ENCODE data around the gene CIAO2A.
"Not testable (repeated sequence)": the region's sequence is repeated elsewhere in the genome, so short reads cannot be mapped to it uniquely, and the experiment has no call there.

The CIAO2A gene

GRCh38 chr15:64131547-64131946 lies 37.9 kb upstream of the CIAO2A start:
- Histone ChIP-seq H3K4me3 (ENCODE audit: insufficient read depth, low read depth, low read length) (no peak overlapping the region), H3K27ac (ENCODE audit: insufficient read depth, low read depth, low read length, poor library complexity, severe bottlenecking) (no peak overlapping the region), H3K36me3 (ENCODE audit: control insufficient read depth, insufficient read depth, low read length) (peaks cover 45% of the 10 kb centered on the region), H3K9me3 (ENCODE audit: control insufficient read depth, low read length) (no peaks in the 10 kb centered on the region), H3K27me3 (ENCODE audit: control insufficient read depth, insufficient read depth, low read length, poor library complexity, severe bottlenecking) (no peaks in the 10 kb centered on the region), H3K4me1 (ENCODE audit: control insufficient read depth, insufficient read depth, low read length) (no peaks in the 10 kb centered on the region)
- 93 to 97% methylated on average over 7 of the region's 7 CpGs for WGBS, 2 experiments

DNA sequence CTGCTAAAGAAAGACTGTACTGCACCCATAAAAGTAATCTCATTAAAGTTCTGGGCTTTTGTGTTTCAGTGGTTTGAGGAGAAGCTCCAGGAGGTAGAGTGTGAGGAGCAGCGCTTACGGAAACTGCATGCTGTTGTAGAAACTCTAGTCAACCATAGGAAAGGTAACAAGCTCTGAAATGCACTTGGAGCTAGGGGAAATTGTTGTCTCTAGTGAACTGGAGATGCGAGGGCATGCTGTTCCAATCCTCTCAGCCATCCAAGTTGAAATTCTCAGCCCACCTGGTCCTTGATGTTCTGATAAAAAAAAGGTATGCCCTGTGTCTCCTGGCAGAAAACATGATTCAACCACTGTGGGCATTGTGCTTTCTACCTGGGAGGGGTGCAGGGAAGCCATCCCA lies 36.5 kb upstream of the CIAO2A start:
- Histone ChIP-seq H3K9me3 (ENCODE audit: control insufficient read depth, low read length) (no peaks in the 10 kb centered on the region), H3K36me3 (ENCODE audit: control insufficient read depth, insufficient read depth, low read length) (peaks cover 43% of the 10 kb centered on the region), H3K4me1 (ENCODE audit: control insufficient read depth, insufficient read depth, low read length) (no peaks in the 10 kb centered on the region), H3K27me3 (ENCODE audit: control insufficient read depth, insufficient read depth, low read length, poor library complexity, severe bottlenecking) (no peaks in the 10 kb centered on the region), H3K27ac (ENCODE audit: insufficient read depth, low read depth, low read length, poor library complexity, severe bottlenecking) (no peak overlapping the region), H3K4me3 (ENCODE audit: insufficient read depth, low read depth, low read length) (no peak overlapping the region)
- WGBS, 2 experiments, result 95 to 96% methylated on average over 3 of the region's 3 CpGs

GRCh38 chr15:64127521-64128270 lies 34.1 kb upstream of the CIAO2A start:
- no peaks in the 10 kb centered on the region for H3K4me1 ChIP-seq (ENCODE audit: control insufficient read depth, insufficient read depth, low read length)
- no peaks in the 10 kb centered on the region for H3K27me3 ChIP-seq (ENCODE audit: control insufficient read depth, insufficient read depth, low read length, poor library complexity, severe bottlenecking)
- H3K27ac ChIP-seq (ENCODE audit: insufficient read depth, low read depth, low read length, poor library complexity, severe bottlenecking), result no peak overlapping the region
- H3K9me3 ChIP-seq (ENCODE audit: control insufficient read depth, low read length), result no peaks in the 10 kb centered on the region
- no peak overlapping the region for H3K4me3 ChIP-seq (ENCODE audit: insufficient read depth, low read depth, low read length)
- H3K36me3 ChIP-seq (ENCODE audit: control insufficient read depth, insufficient read depth, low read length), result peaks cover 38% of the 10 kb centered on the region
- WGBS, 2 experiments, result 88 to 96% methylated on average over 3 to 6 of the region's 6 CpGs

DNA sequence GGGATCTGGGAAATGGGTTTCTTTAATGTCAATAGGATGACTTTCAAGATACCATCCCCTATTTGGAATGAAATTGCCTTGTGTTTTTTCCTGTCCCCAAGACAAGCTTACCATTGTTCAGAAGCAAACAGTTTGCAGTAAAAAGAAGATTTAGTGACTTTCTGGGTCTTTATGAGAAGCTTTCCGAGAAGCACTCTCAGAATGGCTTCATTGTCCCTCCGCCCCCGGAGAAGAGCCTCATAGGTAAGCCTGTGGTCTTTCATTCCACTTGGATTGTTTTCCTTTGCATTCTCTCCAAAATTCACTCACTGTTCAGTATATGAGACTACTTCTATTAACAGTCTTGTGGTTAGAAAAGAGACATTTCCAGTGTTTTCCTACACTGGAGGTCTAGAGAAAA lies 32.3 kb upstream of the CIAO2A start:
- Histone ChIP-seq H3K27ac (ENCODE audit: insufficient read depth, low read depth, low read length, poor library complexity, severe bottlenecking) (no peak overlapping the region), H3K4me3 (ENCODE audit: insufficient read depth, low read depth, low read length) (no peak overlapping the region), H3K4me1 (ENCODE audit: control insufficient read depth, insufficient read depth, low read length) (no peaks in the 10 kb centered on the region), H3K9me3 (ENCODE audit: control insufficient read depth, low read length) (no peaks in the 10 kb centered on the region), H3K36me3 (ENCODE audit: control insufficient read depth, insufficient read depth, low read length) (peaks cover 39% of the 10 kb centered on the region), H3K27me3 (ENCODE audit: control insufficient read depth, insufficient read depth, low read length, poor library complexity, severe bottlenecking) (no peaks in the 10 kb centered on the region)
- 61 to 65% methylated on average over 3 of the region's 3 CpGs for WGBS, 2 experiments

- H3K27me3 ChIP-seq (ENCODE audit: control insufficient read depth, insufficient read depth, low read length, poor library complexity, severe bottlenecking), result no peaks in the 10 kb centered on the region
- no peak overlapping the region for H3K4me3 ChIP-seq (ENCODE audit: insufficient read depth, low read depth, low read length)
- H3K9me3 ChIP-seq (ENCODE audit: control insufficient read depth, low read length), result no peaks in the 10 kb centered on the region
- 98 to 99% methylated on average over 3 of the region's 3 CpGs for WGBS, 2 experiments
- H3K4me1 ChIP-seq (ENCODE audit: control insufficient read depth, insufficient read depth, low read length), result no peaks in the 10 kb centered on the region
- peaks cover 37% of the 10 kb centered on the region for H3K36me3 ChIP-seq (ENCODE audit: control insufficient read depth, insufficient read depth, low read length)
- H3K27ac ChIP-seq (ENCODE audit: insufficient read depth, low read depth, low read length, poor library complexity, severe bottlenecking), result no peak overlapping the region
Observed at GRCh38 chr15:64122936-64123351, 29.3 kb upstream of the CIAO2A start.

DNA sequence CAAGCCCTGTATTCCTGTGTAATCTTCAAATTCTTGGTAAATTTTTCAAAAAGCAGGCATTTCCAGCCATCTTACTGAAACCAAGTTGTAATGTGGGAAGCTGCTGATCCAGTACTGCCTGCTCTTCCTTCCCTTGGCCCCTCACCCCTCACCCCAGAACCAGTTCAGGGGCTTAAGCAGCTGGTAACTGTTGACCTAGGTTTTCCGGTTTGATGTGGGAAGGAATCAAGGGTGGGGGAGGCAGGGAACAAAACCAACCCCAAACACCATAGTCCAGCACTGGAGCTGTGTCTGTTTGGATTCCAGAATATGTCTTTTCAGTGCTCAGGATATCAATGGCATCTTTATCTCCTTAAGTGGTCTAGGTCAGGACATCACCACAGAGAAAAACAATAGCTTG lies 28.8 kb upstream of the CIAO2A start:
- no peaks in the 10 kb centered on the region for H3K9me3 ChIP-seq (ENCODE audit: control insufficient read depth, low read length)
- no peaks in the 10 kb centered on the region for H3K27me3 ChIP-seq (ENCODE audit: control insufficient read depth, insufficient read depth, low read length, poor library complexity, severe bottlenecking)
- no peak overlapping the region for H3K27ac ChIP-seq (ENCODE audit: insufficient read depth, low read depth, low read length, poor library complexity, severe bottlenecking)
- 92 to 100% methylated on average over 1 of the region's 1 CpG for WGBS, 2 experiments
- no peaks in the 10 kb centered on the region for H3K4me1 ChIP-seq (ENCODE audit: control insufficient read depth, insufficient read depth, low read length)
- H3K4me3 ChIP-seq (ENCODE audit: insufficient read depth, low read depth, low read length), result no peak overlapping the region
- peaks cover 37% of the 10 kb centered on the region for H3K36me3 ChIP-seq (ENCODE audit: control insufficient read depth, insufficient read depth, low read length)

DNA sequence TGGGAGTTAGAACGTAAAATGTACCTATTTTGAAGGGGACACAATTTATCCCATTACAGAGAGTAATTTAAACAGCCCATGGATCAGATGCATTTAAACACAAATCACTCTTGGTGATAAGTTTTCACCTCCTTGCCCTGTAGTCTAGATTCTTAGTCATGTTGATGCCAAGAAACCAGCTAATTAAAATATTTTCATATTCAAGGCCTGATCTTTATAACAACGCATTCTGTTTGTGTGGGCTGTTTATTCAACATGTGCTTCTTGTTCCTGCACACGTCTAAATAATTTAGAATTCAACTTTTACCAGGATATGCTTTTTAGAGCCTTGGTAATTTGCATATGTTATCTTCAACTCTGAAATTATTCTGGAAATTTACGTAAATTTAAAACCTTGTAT lies 28.0 kb upstream of the CIAO2A start:
- Histone ChIP-seq H3K27me3 (ENCODE audit: control insufficient read depth, insufficient read depth, low read length, poor library complexity, severe bottlenecking) (no peaks in the 10 kb centered on the region), H3K36me3 (ENCODE audit: control insufficient read depth, insufficient read depth, low read length) (peaks cover 31% of the 10 kb centered on the region), H3K9me3 (ENCODE audit: control insufficient read depth, low read length) (no peaks in the 10 kb centered on the region), H3K27ac (ENCODE audit: insufficient read depth, low read depth, low read length, poor library complexity, severe bottlenecking) (no peak overlapping the region), H3K4me1 (ENCODE audit: control insufficient read depth, insufficient read depth, low read length) (no peaks in the 10 kb centered on the region), H3K4me3 (ENCODE audit: insufficient read depth, low read depth, low read length) (no peak overlapping the region)
- 96 to 100% methylated on average over 2 to 4 of the region's 4 CpGs for whole genome bisulfite sequencing, 2 experiments

DNA sequence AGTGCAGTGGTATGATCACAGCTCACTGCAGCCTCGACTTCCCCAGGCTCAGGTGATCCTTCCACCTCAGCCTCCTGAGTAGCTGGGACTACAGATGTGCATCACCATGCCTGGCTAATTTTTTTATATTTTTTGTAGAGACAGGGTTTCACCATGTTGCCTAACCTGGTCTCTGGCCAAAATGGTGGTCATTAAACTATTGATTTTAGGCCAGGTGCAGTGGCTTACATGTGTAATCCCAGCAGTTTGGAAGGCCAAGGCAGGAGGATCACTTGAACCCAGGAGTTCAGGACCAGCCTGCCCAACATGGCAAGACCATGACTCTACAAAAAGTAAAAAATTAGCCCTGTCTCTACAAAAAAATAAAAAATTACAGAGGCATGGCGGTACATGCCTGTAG lies 26.7 kb upstream of the CIAO2A start:
- not testable (repeated sequence) for H3K4me1 ChIP-seq (ENCODE audit: control insufficient read depth, insufficient read depth, low read length); H3K4me3 ChIP-seq (ENCODE audit: insufficient read depth, low read depth, low read length); H3K27me3 ChIP-seq (ENCODE audit: control insufficient read depth, insufficient read depth, low read length, poor library complexity, severe bottlenecking); H3K9me3 ChIP-seq (ENCODE audit: control insufficient read depth, low read length); H3K27ac ChIP-seq (ENCODE audit: insufficient read depth, low read depth, low read length, poor library complexity, severe bottlenecking)
- 92 to 99% methylated on average over 2 of the region's 2 CpGs for WGBS, 2 experiments
- peaks cover 31% of the 10 kb centered on the region for H3K36me3 ChIP-seq (ENCODE audit: control insufficient read depth, insufficient read depth, low read length)

- Histone ChIP-seq H3K27me3 (ENCODE audit: control insufficient read depth, insufficient read depth, low read length, poor library complexity, severe bottlenecking) (no peaks in the 10 kb centered on the region), H3K36me3 (ENCODE audit: control insufficient read depth, insufficient read depth, low read length) (peaks cover 37% of the 10 kb centered on the region)
- 96% methylated on average over 5 of the region's 5 CpGs for WGBS, 2 experiments
Observed at GRCh38 chr15:64117759-64118487, 24.3 kb upstream of the CIAO2A start.

GRCh38 chr15:64112904-64113303 lies 19.3 kb upstream of the CIAO2A start:
- Histone ChIP-seq H3K9me3 (ENCODE audit: control insufficient read depth, low read length) (no peaks in the 10 kb centered on the region), H3K27ac (ENCODE audit: insufficient read depth, low read depth, low read length, poor library complexity, severe bottlenecking) (no peak overlapping the region), H3K27me3 (ENCODE audit: control insufficient read depth, insufficient read depth, low read length, poor library complexity, severe bottlenecking) (no peaks in the 10 kb centered on the region), H3K4me1 (ENCODE audit: control insufficient read depth, insufficient read depth, low read length) (peaks cover 8% of the 10 kb centered on the region), H3K36me3 (ENCODE audit: control insufficient read depth, insufficient read depth, low read length) (peaks cover 13% of the 10 kb centered on the region), H3K4me3 (ENCODE audit: insufficient read depth, low read depth, low read length) (no peak overlapping the region)
- WGBS, 2 experiments, result 95 to 96% methylated on average over 1 of the region's 1 CpG

More at GRCh38 chr15:64117759-64118487, 24.3 kb upstream of the CIAO2A start:
- no peaks in the 10 kb centered on the region for H3K4me1 ChIP-seq (ENCODE audit: control insufficient read depth, insufficient read depth, low read length)
- no peak overlapping the region for H3K4me3 ChIP-seq (ENCODE audit: insufficient read depth, low read depth, low read length)
- no peaks in the 10 kb centered on the region for H3K9me3 ChIP-seq (ENCODE audit: control insufficient read depth, low read length)
- H3K27ac ChIP-seq (ENCODE audit: insufficient read depth, low read depth, low read length, poor library complexity, severe bottlenecking), result no peak overlapping the region

Data from ectodermal cell (in vitro differentiated cells).